Smooth muscle cell of the brain vasculature (primary cell): Measurements from ENCODE around the gene CAPN3.
"Not testable (repeated sequence)": the region's sequence is repeated elsewhere in the genome, so short reads cannot be mapped to it uniquely, and the experiment has no call there.

Experiments used
- DNase-seq: peaks from one replicate; pipeline ENCODE4 v3.0.0-alpha.2; 2012; ENCODE audit warnings: low read depth, low spot score

Gene CAPN3

GRCh38 chr15:42359249-42359648 lies at the start of gene CAPN3:
Gene CAPN3 (plus strand): TSS chr15:42359501. CDS start chr15:42359806, 305 bp downstream.
- no peak for DNase-seq

DNA sequence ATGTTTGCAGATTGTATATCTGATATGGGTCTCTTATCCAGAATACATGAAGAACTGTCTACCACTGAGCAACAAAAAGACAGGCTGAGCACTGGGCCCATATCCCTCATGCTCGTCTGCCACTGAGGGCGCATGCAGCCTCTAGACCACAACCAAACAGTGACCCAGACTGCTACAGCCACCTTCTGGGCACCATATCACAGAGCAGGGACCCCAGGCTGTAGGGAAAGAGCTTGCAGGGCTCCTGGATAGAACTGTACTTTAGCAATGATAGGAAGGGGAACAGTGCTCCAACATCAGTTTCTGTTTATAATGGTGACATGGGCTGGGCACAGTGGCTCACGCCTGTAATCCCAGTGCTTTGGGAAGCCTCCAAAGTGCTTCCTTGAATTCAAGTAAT lies 45.8 kb upstream of the CAPN3 start:
- DNase-seq, result no peak

- no peak for DNase-seq
These were observed 44.5 kb upstream of the CAPN3 start for GRCh38 chr15:42314818-42315217.

DNA sequence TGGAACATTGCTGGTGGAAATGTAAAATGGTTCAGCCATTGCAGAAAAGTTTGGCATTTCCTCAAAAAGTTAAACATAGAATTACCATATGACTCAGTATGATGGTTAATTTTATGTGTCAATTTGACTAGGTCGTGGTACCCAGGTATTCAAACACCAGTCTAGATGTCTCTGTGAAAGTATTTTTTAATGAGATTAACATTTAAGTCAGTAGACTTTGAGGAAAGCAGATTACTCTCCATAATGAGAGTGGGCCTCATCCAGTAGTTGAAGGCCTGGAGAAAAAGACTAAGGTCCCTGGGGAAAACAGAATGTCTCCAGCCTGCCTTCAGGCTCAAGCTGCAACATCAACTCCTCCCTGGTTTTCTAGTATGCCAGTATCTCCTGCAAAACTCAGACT lies 43.8 kb upstream of the CAPN3 start:
- no peak for DNase-seq

DNA sequence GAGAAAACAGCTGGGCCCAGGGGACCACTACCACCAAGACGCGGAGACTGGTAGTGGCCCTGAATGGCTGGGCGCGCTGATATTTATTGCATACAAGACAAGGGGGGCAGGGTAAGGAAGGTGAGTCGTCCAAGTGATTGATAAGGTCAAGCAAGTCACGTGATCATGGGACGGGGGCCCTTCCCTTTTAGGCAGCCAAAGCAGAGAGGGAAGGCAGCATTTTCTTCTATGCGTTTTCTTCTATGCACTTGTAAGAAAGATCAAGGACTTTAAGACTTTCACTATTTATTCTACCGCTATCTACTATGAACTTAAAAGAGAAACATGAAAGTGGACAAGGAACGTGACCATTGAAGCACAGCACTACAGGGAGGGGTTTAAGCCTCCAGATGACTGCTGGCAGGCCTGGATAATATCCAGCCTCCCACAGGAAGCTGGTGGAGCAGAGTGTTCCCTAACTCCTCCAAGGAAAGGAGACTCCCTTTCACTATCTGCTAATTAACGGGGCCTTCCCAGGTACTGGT lies 43.0 kb upstream of the CAPN3 start:
- not testable (repeated sequence) for DNase-seq

DNA sequence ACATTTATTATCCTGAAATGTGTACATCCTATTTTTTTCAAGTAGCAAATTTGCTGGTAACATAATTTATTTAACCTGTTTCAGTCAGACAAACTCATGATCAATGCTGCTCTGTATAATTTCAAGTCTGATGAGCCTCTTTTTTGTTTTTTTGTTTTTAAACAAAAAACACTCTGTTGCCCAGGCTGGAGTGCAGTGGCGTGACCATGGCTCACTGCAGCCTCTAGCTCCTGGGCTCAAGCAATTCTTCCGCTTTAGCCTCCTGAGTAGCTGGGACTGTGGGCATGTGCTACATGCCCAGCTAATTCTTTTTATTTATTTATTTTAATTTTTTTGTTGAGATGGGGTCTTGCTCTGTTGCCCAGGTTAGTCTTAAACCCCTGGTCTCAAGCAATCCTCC lies 40.1 kb upstream of the CAPN3 start:
- DNase-seq, result no peak

- DNase-seq, result no peak
These were observed 35.0 kb upstream of the CAPN3 start for GRCh38 chr15:42324308-42324707.

DNA sequence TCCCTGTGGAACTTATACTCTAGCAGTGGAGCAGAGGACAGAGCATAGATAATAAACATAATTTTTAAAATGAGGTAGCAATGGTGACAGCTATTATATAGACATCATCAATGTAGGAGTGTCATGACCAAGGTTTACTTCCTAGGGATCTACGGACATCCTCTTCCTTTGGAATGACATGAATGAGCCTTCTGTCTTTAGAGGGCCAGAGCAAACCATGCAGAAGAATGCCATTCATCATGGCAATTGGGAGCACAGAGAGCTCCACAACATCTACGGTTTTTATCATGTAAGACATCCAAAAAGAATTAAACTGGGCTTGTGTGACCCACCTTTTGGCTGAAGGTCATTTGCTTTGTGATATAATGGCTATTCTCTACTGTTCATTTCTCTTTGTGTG lies 30.1 kb upstream of the CAPN3 start:
- DNase-seq, result no peak

- no peak for DNase-seq
These were observed 29.3 kb upstream of the CAPN3 start for GRCh38 chr15:42329992-42330391.

DNA sequence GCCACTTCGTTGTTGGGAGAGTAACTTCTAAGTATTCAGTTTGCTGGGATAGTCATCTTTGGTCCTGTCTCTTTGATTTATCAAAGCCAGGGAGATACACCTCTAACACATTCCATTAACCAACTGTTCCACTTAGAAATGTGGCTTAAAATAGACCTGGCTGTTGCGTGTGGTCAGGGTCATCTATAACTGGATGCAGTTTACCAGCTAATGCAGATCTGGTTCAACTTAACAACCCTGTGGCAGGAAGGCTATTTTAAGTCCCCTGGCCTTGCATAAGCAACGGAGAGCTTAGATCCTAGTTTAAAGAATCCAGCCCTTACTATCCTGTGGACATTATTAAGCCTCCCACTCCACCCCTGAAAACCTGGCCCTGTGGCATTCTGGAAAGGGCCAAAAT lies 28.1 kb upstream of the CAPN3 start:
- no peak for DNase-seq

DNA sequence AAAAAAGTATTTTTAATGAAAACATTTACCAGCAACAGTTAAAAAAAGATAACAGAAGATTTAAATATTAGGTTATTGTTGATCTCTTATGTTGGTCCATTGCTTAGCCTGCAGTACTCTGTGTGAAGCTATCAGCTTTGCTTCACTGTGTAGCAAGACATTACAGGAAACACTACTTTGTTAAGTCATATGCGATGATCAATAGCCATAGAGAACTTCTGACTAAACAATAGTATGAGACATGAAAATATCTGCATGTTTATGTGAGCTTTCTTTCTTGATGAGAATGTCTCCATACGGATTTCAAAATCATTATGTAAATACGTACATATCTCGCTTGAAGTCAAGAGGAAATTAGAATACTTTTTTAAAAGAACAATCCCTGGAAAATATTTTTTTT lies 27.0 kb upstream of the CAPN3 start:
- DNase-seq, result no peak

DNA sequence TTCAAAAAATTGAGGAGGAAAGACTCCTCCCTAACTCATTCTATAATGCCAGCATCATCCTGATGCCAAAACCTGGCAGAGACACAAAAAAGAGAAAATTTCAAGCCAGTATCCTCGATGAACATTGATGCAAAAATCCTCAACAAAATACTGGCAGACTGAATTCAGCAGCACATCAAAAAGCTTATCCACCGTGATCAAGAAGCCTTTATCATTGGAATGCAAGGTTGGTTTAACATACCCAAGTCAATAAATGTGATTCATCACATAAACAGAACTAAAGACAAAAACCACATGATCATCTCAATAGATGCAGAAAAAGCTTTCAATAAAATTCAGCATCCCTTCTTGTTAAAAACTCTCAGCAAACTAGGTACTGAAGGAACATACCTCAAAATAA lies 24.2 kb upstream of the CAPN3 start:
- DNase-seq, result no peak

- DNase-seq, result not testable (repeated sequence)
These were observed 22.7 kb upstream of the CAPN3 start for GRCh38 chr15:42336650-42337049.

DNA sequence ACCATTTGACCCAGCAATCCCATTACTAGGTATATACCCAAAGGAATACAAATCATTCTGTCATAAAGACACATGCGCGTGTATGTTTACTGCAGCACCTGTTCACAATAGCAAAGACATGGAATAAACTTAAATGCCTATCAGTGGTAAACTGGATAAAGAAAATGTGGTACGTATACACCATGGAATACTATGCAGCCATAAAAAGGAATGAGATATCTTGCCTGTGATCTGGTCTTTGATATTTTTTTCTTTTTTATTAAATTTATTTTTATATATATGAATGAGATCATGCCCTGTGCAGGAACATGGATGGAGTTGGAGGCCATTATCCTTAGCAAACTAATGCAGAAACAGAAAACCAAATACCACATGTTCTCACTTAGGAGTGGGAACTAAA lies 22.2 kb upstream of the CAPN3 start:
- not testable (repeated sequence) for DNase-seq

GRCh38 chr15:42338500-42338899 lies 20.8 kb upstream of the CAPN3 start:
- no peak for DNase-seq

DNA sequence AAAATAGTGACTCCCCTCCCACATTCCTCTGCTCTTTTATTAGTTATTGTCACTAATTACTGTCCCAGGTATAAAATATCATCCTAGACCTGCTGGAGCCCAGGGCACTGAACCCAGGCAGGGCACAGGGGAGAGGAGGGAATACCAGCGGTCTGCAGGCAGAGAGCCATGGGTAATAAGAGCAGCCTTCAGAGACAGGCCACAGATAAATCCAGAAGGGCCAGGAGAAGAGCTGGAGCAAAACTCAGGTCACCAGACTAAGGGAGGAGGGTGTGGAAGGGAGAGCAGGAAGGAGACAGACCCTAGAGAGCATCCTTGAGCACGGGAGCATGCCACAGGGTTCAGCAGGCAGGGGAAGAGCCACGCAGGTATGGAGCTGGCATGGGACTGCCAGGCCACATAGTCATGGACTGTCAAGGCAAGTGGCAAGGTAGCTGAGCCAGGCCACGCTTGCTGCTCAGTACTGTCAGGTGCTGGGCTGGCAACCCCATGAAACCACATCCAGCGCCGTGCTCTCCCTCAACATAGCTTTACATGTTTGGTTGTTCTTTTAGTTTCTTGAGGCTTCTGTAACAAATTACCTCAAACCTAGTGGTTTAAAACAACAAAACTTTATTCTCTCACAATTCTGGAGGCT lies 15.6 kb upstream of the CAPN3 start:
- no peak for DNase-seq

- DNase-seq, result no peak
These were observed 14.5 kb upstream of the CAPN3 start for GRCh38 chr15:42344763-42345162.

- no peak for DNase-seq
These were observed 13.8 kb upstream of the CAPN3 start for GRCh38 chr15:42345504-42345903.

DNA sequence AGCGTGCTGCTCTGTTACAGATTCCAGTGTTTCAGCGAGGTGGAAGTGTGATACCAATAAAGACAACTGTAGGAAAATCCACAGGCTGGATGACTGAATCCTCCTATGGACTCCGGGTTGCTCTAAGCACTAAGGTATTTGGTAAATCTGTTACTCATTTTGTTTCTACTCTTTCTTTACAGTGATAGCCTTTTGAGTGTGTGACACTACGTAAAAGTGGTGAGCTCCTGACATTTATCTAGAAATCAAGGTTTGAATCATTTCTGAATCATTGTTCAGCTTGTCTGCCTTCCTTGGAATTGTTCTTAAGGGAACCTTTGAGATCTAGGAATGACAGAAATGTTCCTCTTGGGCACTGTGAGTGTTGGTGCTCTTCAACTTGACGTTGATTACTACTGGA lies 11.2 kb upstream of the CAPN3 start:
- DNase-seq, result no peak

DNA sequence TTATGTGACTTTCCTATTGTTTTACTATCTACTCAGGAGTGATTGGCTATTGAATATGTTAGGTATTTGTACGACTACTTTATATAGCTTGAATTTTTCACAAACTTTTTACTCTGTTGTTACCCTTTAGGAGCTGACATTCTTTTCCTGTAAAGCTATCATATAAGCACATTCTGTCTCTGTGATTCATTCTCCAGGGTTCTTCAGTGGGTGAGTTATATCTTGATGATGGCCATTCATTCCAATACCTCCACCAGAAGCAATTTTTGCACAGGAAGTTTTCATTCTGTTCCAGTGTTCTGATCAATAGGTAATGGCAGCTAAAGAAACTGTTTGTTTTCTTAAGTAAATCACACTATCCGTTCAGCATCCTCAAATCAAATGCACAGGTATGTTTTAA lies 10.1 kb upstream of the CAPN3 start:
- DNase-seq, result no peak

- no peak for DNase-seq
These were observed 6.9 kb upstream of the CAPN3 start for GRCh38 chr15:42352401-42352800.

DNA sequence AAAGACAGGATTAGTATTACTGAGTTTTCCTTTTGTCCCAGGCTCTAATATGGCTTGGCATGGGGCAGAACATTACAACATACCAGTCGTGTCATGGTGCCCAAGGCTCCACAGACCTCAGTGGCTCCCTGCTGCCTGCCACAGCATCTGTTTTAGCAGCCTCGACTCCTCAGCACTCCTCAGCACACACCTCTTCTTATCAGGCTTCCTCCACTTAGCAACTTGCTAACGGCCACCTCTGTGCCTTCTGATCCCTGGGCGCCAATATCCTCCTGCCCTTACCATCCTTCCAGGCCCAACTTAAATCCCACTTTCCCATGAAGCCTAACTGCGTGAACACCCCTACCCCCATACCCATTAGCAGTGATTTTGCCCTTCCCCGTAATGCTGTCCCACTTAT lies 6.2 kb upstream of the CAPN3 start:
- no peak for DNase-seq

DNA sequence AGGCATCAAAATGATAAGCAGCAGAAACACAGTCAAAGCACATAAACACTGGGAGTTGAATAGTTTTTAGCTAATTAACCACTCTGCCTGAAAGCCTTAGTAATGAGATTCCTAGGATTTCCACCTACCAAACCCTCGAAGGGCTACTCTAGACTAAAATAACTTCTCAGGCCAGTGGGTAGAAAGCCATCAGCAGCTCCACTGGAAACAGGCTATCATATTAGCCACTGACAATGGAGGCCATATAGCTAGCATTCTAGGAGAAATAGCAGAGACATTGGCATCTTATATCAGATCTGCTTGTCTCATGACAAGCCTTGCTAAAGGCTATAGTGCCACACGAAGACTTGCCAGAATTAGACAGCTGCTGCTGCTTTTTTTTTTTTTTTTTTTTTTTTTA lies 4.5 kb upstream of the CAPN3 start:
- no peak for DNase-seq

DNA sequence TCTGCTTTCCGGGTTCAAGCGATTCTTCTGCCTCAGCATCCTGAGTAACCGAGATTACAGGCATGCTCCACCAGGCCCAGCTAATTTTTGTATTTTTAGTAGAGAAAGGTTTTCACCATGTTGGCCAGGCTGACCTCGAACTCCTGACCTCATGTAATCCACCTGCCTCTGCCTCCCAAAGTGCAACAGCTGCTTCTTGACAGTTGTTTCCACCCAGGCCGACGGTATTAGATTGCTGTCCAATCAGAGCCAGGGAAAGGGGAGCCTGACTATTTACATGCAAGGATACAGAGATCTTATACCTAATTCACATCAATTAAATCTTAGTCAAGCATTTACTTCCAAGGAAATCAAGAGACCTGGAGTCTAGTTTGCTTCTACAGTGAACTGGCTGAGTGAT lies 4.0 kb upstream of the CAPN3 start:
- no peak for DNase-seq
